Vagina (tissue), 2 donors: ENCODE results near the gene JOSD2.

Source experiments
- POLR2A ChIP-seq, 2 donors: fragments of 450-650 bp; IDR thresholded peaks; one replicate each; pipeline ENCODE4 v1.6.1; 2017; ENCODE audit warnings: antibody characterized with exemption in 2 of 2, mild to moderate bottlenecking in 2 of 2, moderate library complexity in 2 of 2
- POLR2AphosphoS5 ChIP-seq, 2 donors: sonication (generic); formaldehyde crosslinking; IDR thresholded peaks; one replicate each; pipeline ENCODE4 v1.9.0; 2017; ENCODE audit warnings: antibody characterized with exemption in 2 of 2, mild to moderate bottlenecking in 2 of 2, low read depth in 1 of 2; ENCODE audit not compliant: insufficient read depth in 1 of 2
- TF ChIP-seq, protein P1 (sequence below), 3 experiments: fragments of 450-650 bp in 2 of 3; fragments of 200-600 bp in 1 of 3; sonication (generic) in 1 of 3; IDR thresholded peaks; one replicate each; pipeline ENCODE4 v1.5.1; 2017 to 2019; ENCODE audit warnings: antibody characterized with exemption in 3 of 3, mild to moderate bottlenecking in 2 of 3, moderate library complexity in 2 of 3

DNA sequence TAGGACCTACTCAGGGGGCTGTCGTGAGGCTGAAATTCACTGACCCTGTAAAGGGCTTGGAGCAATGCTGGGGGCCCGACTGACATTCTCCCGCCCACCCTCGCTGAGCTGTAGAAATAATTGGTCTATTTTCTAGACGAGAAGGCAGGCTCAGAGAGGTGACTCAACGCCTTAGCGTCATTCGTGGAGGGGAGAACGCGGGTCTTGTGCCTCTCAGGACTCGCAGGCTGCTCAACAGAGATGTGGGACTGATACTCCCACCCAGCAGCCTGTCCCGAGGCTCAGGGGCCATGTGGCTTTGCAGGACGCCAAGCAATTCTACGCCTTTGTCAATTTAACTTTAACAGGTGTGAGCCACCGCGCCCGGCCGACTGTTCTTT lies 26.3 kb upstream of the JOSD2 start:
- TF ChIP-seq, protein P1, sequence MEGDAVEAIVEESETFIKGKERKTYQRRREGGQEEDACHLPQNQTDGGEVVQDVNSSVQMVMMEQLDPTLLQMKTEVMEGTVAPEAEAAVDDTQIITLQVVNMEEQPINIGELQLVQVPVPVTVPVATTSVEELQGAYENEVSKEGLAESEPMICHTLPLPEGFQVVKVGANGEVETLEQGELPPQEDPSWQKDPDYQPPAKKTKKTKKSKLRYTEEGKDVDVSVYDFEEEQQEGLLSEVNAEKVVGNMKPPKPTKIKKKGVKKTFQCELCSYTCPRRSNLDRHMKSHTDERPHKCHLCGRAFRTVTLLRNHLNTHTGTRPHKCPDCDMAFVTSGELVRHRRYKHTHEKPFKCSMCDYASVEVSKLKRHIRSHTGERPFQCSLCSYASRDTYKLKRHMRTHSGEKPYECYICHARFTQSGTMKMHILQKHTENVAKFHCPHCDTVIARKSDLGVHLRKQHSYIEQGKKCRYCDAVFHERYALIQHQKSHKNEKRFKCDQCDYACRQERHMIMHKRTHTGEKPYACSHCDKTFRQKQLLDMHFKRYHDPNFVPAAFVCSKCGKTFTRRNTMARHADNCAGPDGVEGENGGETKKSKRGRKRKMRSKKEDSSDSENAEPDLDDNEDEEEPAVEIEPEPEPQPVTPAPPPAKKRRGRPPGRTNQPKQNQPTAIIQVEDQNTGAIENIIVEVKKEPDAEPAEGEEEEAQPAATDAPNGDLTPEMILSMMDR (IDR thresholded peaks at IDR 0.05), result no peak
- TF ChIP-seq POLR2AphosphoS5 (IDR thresholded peaks at IDR 0.05; ENCODE audit: insufficient read depth in 1 of 2, low read depth in 1 of 2) (no peak), POLR2A (IDR thresholded peaks at IDR 0.05) (no peak)
